ENCODE results near the gene EPG5.
"Not testable (repeated sequence)": the region's sequence is repeated elsewhere in the genome, so short reads cannot be mapped to it uniquely, and the experiment has no call there.

EPG5 gene

DNA sequence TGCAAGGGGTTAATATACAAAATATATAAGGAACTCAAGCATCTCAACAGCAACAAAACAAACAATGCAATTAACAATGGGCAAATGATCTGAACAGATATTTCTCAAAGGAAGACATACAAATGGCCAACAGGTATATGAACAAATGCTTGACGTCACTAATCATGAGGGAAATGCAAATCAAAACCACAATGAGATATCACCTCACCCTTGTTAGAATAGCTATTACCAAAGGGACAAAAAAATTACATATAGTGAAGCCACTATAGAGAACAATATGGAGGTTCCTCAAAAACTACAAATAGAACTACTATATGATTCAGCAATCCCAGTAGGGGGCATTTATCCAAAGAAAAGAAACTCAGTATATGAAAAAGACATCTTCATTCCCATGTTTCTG, 145.4 kb downstream of the EPG5 start:
- Histone ChIP-seq H3K27me3 (ENCODE audit: insufficient read depth, poor library complexity, severe bottlenecking) (no peaks in the 10 kb centered on the region), H3K4me3 (replicated peaks; ENCODE audit: insufficient read depth, low read length) (no peak overlapping the region), H3K27ac (replicated peaks) (no peak overlapping the region)
- no peak for DNase-seq (ENCODE audit: low read depth in 1 of 2, low spot score in 1 of 2)
- no peak for TF ChIP-seq REST (IDR thresholded peaks at IDR 0.05; ENCODE audit: insufficient replicate concordance, low read depth)
- TF ChIP-seq, protein P1, sequence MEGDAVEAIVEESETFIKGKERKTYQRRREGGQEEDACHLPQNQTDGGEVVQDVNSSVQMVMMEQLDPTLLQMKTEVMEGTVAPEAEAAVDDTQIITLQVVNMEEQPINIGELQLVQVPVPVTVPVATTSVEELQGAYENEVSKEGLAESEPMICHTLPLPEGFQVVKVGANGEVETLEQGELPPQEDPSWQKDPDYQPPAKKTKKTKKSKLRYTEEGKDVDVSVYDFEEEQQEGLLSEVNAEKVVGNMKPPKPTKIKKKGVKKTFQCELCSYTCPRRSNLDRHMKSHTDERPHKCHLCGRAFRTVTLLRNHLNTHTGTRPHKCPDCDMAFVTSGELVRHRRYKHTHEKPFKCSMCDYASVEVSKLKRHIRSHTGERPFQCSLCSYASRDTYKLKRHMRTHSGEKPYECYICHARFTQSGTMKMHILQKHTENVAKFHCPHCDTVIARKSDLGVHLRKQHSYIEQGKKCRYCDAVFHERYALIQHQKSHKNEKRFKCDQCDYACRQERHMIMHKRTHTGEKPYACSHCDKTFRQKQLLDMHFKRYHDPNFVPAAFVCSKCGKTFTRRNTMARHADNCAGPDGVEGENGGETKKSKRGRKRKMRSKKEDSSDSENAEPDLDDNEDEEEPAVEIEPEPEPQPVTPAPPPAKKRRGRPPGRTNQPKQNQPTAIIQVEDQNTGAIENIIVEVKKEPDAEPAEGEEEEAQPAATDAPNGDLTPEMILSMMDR (IDR thresholded peaks at IDR 0.05; ENCODE audit: insufficient read depth, low read length), result no peak
- no peak for TF ChIP-seq POLR2AphosphoS5 (IDR thresholded peaks at IDR 0.05; ENCODE audit: low read depth)
- TF ChIP-seq SPI1 (IDR thresholded peaks at IDR 0.05; ENCODE audit: borderline replicate concordance, low read depth), result no peak
- no peak for TF ChIP-seq GABPA (IDR thresholded peaks at IDR 0.05; ENCODE audit: low read depth)

- TF ChIP-seq, protein P1 (IDR thresholded peaks at IDR 0.05; ENCODE audit: insufficient read depth, low read length), result no peak
- TF ChIP-seq POLR2AphosphoS5 (IDR thresholded peaks at IDR 0.05; ENCODE audit: low read depth) (no peak), SPI1 (IDR thresholded peaks at IDR 0.05; ENCODE audit: borderline replicate concordance, low read depth) (no peak), REST (IDR thresholded peaks at IDR 0.05; ENCODE audit: insufficient replicate concordance, low read depth) (no peak)
- Histone ChIP-seq H3K4me3 (replicated peaks; ENCODE audit: insufficient read depth, low read length) (no peak overlapping the region), H3K27ac (replicated peaks) (no peak overlapping the region)
Observed at GRCh38 chr18:45821026-45821425, 146.1 kb downstream of the EPG5 start.

DNA sequence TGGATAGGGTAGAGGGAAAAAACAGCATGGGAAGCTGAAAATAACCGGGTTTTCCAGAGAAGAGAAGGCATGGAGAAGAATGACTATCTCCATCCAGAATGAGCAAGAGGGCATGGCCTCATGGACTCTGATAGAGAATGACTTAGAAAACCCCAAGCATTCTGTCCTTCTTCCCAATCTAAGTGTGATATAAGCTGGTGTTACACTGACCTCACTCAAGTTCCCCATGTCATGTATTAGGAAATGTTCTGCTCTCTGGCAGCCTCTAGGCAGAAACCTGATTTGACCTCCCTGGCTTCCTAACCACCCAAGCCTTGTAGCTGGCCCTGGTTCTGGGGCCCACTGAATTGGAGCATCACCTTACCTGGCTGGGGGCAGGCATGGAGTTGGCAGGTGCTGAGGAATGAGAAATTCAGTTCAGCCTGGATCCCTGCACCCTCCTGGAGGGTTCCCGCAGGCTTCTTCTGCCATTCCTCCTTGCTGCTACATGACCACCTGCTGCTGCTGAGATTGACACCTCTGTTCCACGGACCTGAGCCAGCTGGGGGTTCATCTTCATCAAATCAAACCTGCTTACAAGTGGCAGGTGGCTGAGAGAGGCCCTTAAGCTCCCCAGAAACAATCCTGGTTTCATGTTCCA, 146.9 kb downstream of the EPG5 start:
- Histone ChIP-seq H3K27ac (replicated peaks) (no peak overlapping the region), H3K27me3 (ENCODE audit: insufficient read depth, poor library complexity, severe bottlenecking) (no peaks in the 10 kb centered on the region), H3K4me3 (replicated peaks; ENCODE audit: insufficient read depth, low read length) (no peak overlapping the region)
- no peak for TF ChIP-seq POLR2AphosphoS5 (IDR thresholded peaks at IDR 0.05; ENCODE audit: low read depth)
- no peak for TF ChIP-seq SPI1 (IDR thresholded peaks at IDR 0.05; ENCODE audit: borderline replicate concordance, low read depth)
- TF ChIP-seq, protein P1 (IDR thresholded peaks at IDR 0.05; ENCODE audit: insufficient read depth, low read length), result no peak
- TF ChIP-seq REST (IDR thresholded peaks at IDR 0.05; ENCODE audit: insufficient replicate concordance, low read depth), result no peak
- TF ChIP-seq GABPA (IDR thresholded peaks at IDR 0.05; ENCODE audit: low read depth), result no peak
- no peak for DNase-seq (ENCODE audit: low read depth in 1 of 2, low spot score in 1 of 2)

More at GRCh38 chr18:45821026-45821425, 146.1 kb downstream of the EPG5 start:
- DNase-seq (ENCODE audit: low read depth in 1 of 2, low spot score in 1 of 2), result no peak
- no peaks in the 10 kb centered on the region for H3K27me3 ChIP-seq (ENCODE audit: insufficient read depth, poor library complexity, severe bottlenecking)

DNA sequence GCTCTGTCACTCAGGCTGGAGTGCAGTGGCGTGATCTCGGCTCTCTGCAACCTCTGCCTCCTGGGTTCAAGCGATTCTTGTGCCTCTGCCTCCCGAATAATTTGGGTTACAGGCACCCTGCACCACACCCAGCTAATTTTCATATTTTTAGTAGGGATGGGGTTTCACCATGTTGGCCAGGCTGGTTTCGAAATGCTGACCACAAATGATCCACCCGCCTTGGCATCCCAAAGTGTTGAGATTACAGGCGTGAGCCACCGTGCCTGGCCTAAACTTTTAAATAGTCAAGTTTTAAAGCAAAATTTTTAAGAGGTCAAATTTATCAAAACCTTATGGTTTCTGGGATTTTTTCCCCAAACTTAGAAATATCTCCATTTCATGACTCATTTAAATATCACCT, 148.4 kb downstream of the EPG5 start:
- not testable (repeated sequence) for H3K4me3 ChIP-seq (replicated peaks; ENCODE audit: insufficient read depth, low read length); H3K27me3 ChIP-seq (ENCODE audit: insufficient read depth, poor library complexity, severe bottlenecking); DNase-seq (ENCODE audit: low read depth in 1 of 2, low spot score in 1 of 2); H3K27ac ChIP-seq (replicated peaks)
